Adrenal gland (tissue), 12 donors: ENCODE results near the gene WDR1. TPM values are rescaled to one million over a fixed set of nuclear protein-coding genes. Genes with fewer than 3 reads are reported as not detected.
A peak's percentile ranks its signal among the peaks of the same experiment; 100 is the strongest.

ENCODE experiments used
- DNase-seq, 7 donors: peaks; one replicate each; pipeline ENCODE4 v3.0.0-alpha.2; 2019 to 2020
- H3K27ac ChIP-seq, 5 donors: fragments of 200-600 bp; sonication (generic) in 4 of 5; 1 replicate in 3 of 5; 2 replicates in 2 of 5; pipeline versions ENCODE4 v1.5.1 to v1.8.0; 2016 to 2020; ENCODE audit warnings: mild to moderate bottlenecking in 1 of 5
- H3K27me3 ChIP-seq: fragments of 200-600 bp; 2 replicates; pipeline ENCODE4 v1.8.0; 2021
- H3K36me3 ChIP-seq, 2 donors: fragments of 200-600 bp; replicated peaks in 1 of 2; 1 replicate in 1 of 2; 2 replicates in 1 of 2; pipeline versions ENCODE4 v1.5.1 to v1.8.0; 2018 to 2022
- H3K4me1 ChIP-seq, 2 donors: fragments of 200-600 bp; replicated peaks in 1 of 2; 1 replicate in 1 of 2; 2 replicates in 1 of 2; pipeline versions ENCODE4 v1.5.1 to v1.8.0; 2018 to 2021
- H3K4me3 ChIP-seq, 4 donors: fragments of 200-600 bp; sonication (generic) in 3 of 4; one replicate each; pipeline ENCODE4 v1.5.1; 2016 to 2018
- H3K9me3 ChIP-seq, 3 donors: fragments of 200-600 bp; sonication (generic) in 1 of 3; replicated peaks in 1 of 3; 1 replicate in 2 of 3; 2 replicates in 1 of 3; pipeline versions ENCODE4 v1.5.1 to v1.8.0; 2016 to 2021
- CTCF ChIP-seq, 6 experiments: fragments of 450-650 bp in 4 of 6; fragments of 200-600 bp in 2 of 6; sonication (generic) in 1 of 6; IDR thresholded peaks; 1 replicate in 5 of 6; 2 replicates in 1 of 6; pipeline versions ENCODE4 v1.5.1 to v1.8.0; 2016 to 2021; ENCODE audit warnings: antibody characterized with exemption in 6 of 6, mild to moderate bottlenecking in 2 of 6, moderate library complexity in 1 of 6
- POLR2A ChIP-seq, 2 donors: fragments of 450-650 bp; IDR thresholded peaks; one replicate each; pipeline ENCODE4 v1.6.1; 2017; ENCODE audit warnings: antibody characterized with exemption in 2 of 2, mild to moderate bottlenecking in 2 of 2, moderate library complexity in 1 of 2
- WGBS, 4 donors: extraction: QIAGEN DNeasy Blood & Tissue Kit in 2 of 4; methylation state at CpG; one replicate each; pipeline versions ENCODE4 v1.1.5 to v1.1.7; 2013 to 2017; 5-methylcytosine and 5-hydroxymethylcytosine counted together
- intact Hi-C, 2 donors: fragments of 100-400 bp; cut with DNase I; formaldehyde crosslinking; loops; one replicate each; pipeline versions ENCODE4 v1.14.1 to v1.15.0; 2022 to 2023
- polyA plus RNA-seq, 3 donors: library from polyadenylated mRNA; stranded (reverse); fragments of 200-250 nt in 2 of 3; fragments of 350-450 nt in 1 of 3; fragmentation: Illumina TruSeq in 1 of 3; extraction: RNeasy Lipid Tissue Mini Kit (QIAGEN cat#74804) in 1 of 3; gene quantifications; one replicate each; pipeline ENCODE4 v1.2.3, GENCODE V29; 2013 to 2014
- total RNA-seq, 9 donors: library from RNA; depleted of rRNA in 4 of 9; stranded (reverse); fragments of >200 nt in 4 of 9; fragments of 120-200 nt in 1 of 9; fragmentation: NEBNext Ultra II Directional in 1 of 9; extraction: Animal tissue kit (Norgen Biotek cat#: 25700) in 1 of 9; gene quantifications; one replicate each; pipeline versions ENCODE4 v1.1.0 to v1.2.4, GENCODE V29; 2013 to 2023
- donor health status: healthy with polysubstance abuse.
- donor health status: Bipolar disorder and iron deficiency.
- donor health status: DM: yes; HTN: yes; CAD: no.
- donor health status: DM: no; HTN: no; CAD: no.
- donor health status: DM: no; HTN: no; CAD: no.
- donor health status: DM: yes; HTN: yes; CAD: no.

Gene WDR1
- total and polyA plus RNA-seq, 12 donors = 66.5 to 228 (median 143) TPM

GRCh38 chr4:10066206-10066605 lies 50.4 kb downstream of the WDR1 start:
- no peak for DNase-seq
- intact Hi-C loops = loop anchor here in 1 of 2 donors (5.0 kb wide), 1 partner anchor 44 kb away; the partner anchor contains the start of gene SLC2A9
- no peaks in the 10 kb centered on the region for H3K9me3 ChIP-seq
- no peaks in the 10 kb centered on the region for H3K27me3 ChIP-seq
- TF ChIP-seq POLR2A (IDR thresholded peaks at IDR 0.05) (no peak), CTCF (IDR thresholded peaks at IDR 0.05) (no peak)
- no peaks in the 10 kb centered on the region for H3K36me3 ChIP-seq
- no peak overlapping the region for H3K4me3 ChIP-seq
- H3K4me1 ChIP-seq = peaks cover 0 to 14% of the 10 kb centered on the region in 2 donors
- WGBS, 4 donors = 45 to 72% (median 58%) methylated on average over 2 of the region's 2 CpGs
- no peak overlapping the region for H3K27ac ChIP-seq

GRCh38 chr4:10063544-10064300 lies 52.9 kb downstream of the WDR1 start:
- peak overlapping the region in 2 of 5 donors; percentile 53 to 67 for H3K27ac ChIP-seq
- H3K9me3 ChIP-seq = no peaks in the 10 kb centered on the region
- no peak overlapping the region for H3K4me3 ChIP-seq
- intact Hi-C loops = loop anchor here (5.0 kb wide), 2 partner anchors 41 to 301 kb away; partner anchors contain the start of gene SLC2A9 (in 1 of the 2)
- peak; percentile 77 to 93 (median 88) for DNase-seq
- no peaks in the 10 kb centered on the region for H3K27me3 ChIP-seq
- H3K4me1 ChIP-seq = peaks cover 0 to 14% of the 10 kb centered on the region in 2 donors
- no peaks in the 10 kb centered on the region for H3K36me3 ChIP-seq
- no peak for TF ChIP-seq POLR2A (IDR thresholded peaks at IDR 0.05)
- peak; percentile 52 to 98 (median 93) for TF ChIP-seq CTCF (IDR thresholded peaks at IDR 0.05)
- 40 to 51% (median 47%) methylated on average over 7 to 9 of the region's 9 CpGs for WGBS, 4 donors

DNA sequence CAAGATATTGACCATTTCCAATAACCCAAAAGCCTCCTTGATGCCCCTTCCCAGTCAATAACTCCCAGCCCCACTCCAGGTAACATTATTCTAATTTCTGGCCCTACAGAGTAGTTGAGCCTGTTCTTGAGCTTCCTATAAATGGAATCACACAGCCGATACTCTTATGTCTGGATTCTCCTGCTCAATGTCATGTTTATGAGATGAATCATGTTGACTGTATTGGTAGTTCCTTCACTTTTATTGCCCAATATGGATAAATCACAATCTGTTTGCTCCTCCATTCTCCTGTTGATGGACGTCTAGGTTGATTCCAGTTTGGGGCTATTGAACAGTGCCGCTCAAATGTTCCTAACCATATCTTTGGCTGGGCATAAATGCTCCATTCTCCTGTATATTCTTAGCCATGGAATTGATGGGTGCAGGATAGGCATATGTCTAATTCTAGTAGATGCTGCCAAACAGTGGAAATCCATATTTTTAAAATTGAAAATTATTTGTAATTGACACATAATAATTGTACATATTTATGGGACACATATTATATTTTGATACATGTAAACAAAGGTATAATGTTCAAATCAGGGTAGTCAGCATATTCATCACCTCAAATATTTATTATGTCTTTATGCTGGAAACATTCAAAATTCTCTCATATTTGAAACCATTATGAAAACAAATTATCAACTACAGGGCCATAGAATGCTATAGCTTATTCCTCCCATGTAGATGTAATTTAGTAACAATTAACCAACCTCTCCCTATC lies 54.8 kb downstream of the WDR1 start:
- Histone ChIP-seq H3K36me3 (no peaks in the 10 kb centered on the region), H3K9me3 (no peaks in the 10 kb centered on the region), H3K27me3 (no peaks in the 10 kb centered on the region), H3K27ac (no peak overlapping the region), H3K4me3 (no peak overlapping the region), H3K4me1 (peaks cover 0 to 14% of the 10 kb centered on the region in 2 donors)
- intact Hi-C loops = loop anchor here (5.0 kb wide), 2 partner anchors 40 to 300 kb away; partner anchors contain the start of gene SLC2A9 (in 1 of the 2)
- TF ChIP-seq CTCF (IDR thresholded peaks at IDR 0.05) (no peak), POLR2A (IDR thresholded peaks at IDR 0.05) (no peak)
- 76 to 87% (median 83%) methylated on average over 3 of the region's 3 CpGs for WGBS, 4 donors
- no peak for DNase-seq

DNA sequence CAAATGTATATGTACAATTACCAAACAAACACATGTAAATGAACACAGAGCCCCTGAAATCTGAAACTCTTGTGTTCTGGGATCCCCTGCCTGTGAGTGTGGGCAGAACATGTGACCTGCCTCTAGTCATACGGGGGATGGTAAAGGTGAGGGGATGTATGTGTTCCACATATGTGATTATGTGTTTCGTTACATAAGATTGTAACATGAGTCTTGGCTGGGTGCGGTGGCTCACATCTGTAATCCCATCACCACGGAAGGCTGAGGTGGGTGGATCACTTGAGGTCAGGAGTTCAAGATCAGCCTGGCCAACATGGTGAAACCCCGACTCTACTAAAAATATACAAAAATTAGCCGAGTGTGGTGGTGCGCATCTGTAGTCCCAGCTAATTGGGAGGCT lies 58.2 kb downstream of the WDR1 start:
- Histone ChIP-seq H3K4me3 (no peak overlapping the region), H3K27ac (no peak overlapping the region), H3K4me1 (peaks cover 0 to 7% of the 10 kb centered on the region in 2 donors), H3K36me3 (no peaks in the 10 kb centered on the region), H3K9me3 (no peaks in the 10 kb centered on the region), H3K27me3 (no peaks in the 10 kb centered on the region)
- 93 to 94% (median 94%) methylated on average over 6 to 7 of the region's 7 CpGs for WGBS, 4 donors
- intact Hi-C loops = no loop called here
- DNase-seq = no peak
- TF ChIP-seq POLR2A (IDR thresholded peaks at IDR 0.05) = no peak
- TF ChIP-seq CTCF (IDR thresholded peaks at IDR 0.05) = no peak
